Right ventricle myocardium superior (tissue), 1 donor: ENCODE results near the gene CDK2AP2. TPM values are rescaled to one million over a fixed set of nuclear protein-coding genes. Genes with fewer than 3 reads are reported as not detected.
"Not testable (repeated sequence)": the region's sequence is repeated elsewhere in the genome, so short reads cannot be mapped to it uniquely, and the experiment has no call there.

Source experiments
- ATAC-seq: fragments of 200-7000 bp; cut with Tn5 transposase; one replicate; pipeline ENCODE4 v1.9.1; 2020; ENCODE audit warnings: mild to moderate bottlenecking; ENCODE audit not compliant: poor library complexity
- DNase-seq: peaks from one replicate; pipeline ENCODE4 v3.0.0-alpha.2; 2020
- intact Hi-C: fragments of 100-400 bp; cut with DNase I; formaldehyde crosslinking; loops from one replicate; pipeline ENCODE4 v1.11.2; 2022
- total RNA-seq: library from RNA; stranded (reverse); fragmentation: NEBNext Ultra II Directional; extraction: Animal tissue kit (Norgen Biotek cat#: 25700); gene quantifications from one replicate; pipeline ENCODE4 v1.2.1, GENCODE V29; 2021
- donor health status: DM: no; HTN: yes; CAD: no; lungs with severe emphysema.

CDK2AP2 gene
- total RNA-seq, 1 donor from 2014 or later = 57.8 TPM

DNA sequence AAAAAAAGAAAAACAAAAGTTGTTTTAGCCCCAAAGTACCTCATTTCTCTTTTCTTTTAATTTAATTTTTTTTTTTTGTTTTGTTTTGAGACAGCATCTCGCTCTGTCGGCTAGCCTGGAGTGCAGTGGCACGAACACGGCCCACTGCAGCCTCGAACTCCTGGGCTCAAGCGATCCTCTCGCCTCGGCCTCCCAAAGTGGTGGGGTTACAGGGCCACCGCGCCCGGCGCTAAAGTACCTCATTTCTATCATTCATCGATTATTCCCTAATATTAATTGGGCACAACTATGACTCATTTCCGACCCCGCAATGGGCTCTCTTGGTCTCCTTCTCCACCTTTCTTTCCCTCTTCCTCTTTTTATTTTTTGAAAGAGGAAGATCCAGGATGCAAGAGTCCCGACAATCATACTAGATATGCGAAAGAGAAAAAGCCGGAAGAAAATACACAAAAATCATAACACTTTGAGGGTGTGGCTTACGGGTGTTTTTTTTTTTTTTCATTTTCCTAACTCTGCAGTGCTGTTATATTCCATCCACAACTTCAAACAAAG, 25.6 kb downstream of the CDK2AP2 start:
- ATAC-seq = no peak
- intact Hi-C loops = no loop called here
- no peak for DNase-seq

DNA sequence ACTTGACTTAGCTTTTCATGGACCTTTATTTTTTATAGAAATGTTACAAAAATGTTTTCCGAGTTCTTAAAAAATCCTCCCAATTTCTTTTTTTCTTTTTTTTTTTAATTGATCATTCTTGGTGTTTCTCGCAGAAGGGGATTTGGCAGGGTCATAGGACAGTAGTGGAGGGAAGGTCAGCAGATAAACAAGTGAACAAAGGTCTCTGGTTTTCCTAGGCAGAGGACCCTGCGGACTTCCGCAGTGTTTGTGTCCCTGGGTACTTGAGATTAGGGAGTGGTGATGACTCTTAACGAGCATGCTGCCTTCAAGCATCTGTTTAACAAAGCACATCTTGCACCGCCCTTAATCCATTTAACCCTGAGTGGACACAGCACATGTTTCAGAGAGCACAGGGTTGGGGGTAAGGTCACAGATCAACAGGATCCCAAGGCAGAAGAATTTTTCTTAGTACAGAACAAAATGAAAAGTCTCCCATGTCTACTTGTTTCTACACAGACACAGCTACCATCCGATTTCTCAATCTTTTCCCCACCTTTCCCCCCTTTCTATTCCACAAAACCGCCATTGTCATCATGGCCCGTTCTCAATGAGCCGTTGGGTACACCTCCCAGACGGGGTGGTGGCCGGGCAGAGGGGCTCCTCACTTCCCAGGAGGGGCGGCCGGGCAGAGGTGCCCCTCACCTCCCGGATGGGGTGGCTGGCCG, 30.5 kb downstream of the CDK2AP2 start:
- intact Hi-C loops, ATAC-seq, DNase-seq: not testable (repeated sequence)

DNA sequence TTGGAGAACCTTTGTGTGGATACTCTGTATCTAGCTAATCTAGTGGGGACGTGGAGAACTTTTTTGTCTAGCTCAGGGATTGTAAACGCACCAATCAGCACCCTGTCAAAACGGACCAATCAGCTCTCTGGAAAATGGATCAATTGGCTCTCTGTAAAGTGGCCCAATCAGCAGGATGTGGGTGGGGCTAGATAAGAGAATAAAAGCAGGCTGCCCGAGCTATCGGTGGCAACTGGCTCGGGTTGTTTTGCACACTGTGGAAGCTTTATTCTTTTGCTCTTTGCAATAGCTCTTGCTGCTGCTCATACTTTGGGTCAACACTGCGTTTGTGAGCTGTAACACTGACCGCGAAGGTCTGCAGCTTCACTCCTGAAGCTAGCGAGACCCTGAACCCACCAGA, 31.3 kb downstream of the CDK2AP2 start:
- ATAC-seq, DNase-seq, intact Hi-C loops: not testable (repeated sequence)

DNA sequence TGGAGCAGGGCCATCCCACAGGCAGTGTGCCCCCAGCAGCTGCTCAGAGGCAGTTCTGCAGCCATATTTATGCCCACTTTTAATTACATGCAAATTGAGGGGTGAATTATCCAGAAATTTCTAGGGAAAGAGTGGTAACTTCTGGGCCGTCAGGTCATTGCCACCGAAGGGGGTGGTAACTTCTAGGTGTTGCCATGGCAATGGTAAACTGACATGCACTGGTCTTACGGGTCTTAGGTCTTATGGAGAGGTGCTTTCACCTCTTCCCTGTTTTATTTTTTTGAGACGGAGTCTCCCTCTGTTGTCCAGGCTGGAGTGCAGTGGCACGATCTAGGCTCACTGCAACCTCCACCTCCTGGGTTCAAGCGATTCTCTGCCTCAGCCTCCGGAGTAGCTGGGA, 35.1 kb downstream of the CDK2AP2 start:
- no peak for ATAC-seq
- intact Hi-C loops = no loop called here
- no peak for DNase-seq

DNA sequence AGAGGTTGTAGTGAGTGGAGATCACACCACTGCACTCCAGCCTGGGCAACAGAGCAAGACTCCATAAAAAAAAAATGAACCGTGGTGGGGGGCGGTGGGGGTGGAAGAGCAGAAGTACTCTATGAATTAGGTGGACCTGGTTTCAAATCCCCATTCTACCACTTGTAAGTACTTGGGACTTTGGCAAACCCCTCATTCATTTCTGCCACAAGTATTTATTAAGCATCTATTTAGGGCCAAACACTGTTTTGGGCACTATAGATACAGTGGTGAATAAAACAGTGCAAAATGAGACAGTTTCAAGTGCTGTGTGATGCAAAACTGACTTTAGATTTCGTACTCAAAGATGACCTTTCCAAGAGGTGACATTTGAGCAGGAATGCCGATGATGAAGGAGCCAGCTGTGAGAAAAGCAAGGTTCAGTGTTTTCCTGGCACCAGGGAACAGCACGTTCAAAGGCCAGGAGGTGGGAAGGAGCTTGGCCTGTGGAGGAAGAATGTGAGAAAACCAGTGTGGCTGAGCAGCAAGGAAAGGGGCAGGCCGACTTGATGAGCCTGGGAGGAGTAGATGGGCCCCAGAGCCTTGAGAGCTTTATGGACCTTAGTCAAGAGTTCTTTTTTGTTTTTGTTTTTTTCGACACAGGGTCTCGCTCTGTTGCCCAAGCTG, 37.5 kb downstream of the CDK2AP2 start:
- no peak for ATAC-seq
- intact Hi-C loops = no loop called here

DNA sequence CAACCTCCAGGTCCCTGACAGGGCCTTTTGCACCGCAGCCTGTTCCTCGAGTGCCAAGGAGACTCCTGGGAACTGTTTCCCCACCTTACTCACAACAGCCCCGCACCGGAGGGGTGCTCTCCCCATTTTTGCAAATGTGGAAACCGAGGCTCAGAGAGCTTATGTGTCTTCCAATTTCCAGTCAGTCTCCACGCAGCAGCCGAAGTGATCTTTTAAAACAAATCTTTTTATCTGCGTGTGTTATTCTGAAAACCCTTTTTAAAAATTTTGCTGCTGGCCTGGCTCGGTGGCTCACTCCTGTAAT, 38.5 kb downstream of the CDK2AP2 start:
- no peak for ATAC-seq
- intact Hi-C loops = loop anchor here (2.0 to 5.0 kb wide), 2 partner anchors 38 to 69 kb away; partner anchors contain the start of genes CDK2AP2, PITPNM1 and PPP1CA
- peak; percentile 34 for DNase-seq

More for the DNA sequence above, 37.5 kb downstream of the CDK2AP2 start:
- no peak for DNase-seq

DNA sequence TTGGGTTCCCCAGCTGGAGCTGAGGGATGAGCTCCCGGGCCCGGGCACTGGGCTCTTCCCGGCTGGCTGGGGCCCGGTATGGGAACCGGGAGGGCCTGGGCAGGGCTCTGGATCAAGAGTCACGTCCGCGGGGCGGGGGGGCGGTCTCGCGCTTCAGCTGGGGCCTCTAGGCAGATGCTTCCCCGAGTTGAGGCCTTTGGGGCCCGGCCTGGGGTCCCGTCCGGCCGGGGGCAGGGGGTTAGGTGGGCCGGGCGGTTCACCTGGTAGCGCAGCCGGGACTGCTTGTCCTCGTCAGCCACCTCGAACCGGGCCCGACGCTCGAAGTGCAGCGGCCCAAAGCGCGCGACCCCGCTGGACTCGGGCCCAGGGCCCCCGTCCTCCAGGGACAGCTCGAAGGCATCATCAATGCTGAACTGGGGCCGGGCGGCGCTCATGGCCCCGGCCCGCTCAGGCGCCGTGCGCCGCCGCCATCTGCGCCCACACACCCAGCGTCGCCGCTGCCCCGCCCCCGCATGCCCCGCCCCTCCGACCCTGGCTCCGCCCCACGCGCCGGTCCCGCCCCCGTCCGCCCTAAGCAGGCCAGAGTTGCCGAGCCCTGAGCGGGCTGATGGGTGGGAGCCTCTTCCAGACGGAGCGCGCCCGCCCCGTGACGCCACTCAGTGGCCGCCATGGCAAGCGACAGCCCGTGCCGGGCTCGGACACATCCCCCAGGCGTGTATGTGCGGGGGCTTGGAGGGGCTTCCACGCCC, 39.0 kb downstream of the CDK2AP2 start, which contains the start of gene TMEM134:
TSS of gene TMEM134 (minus strand) at position 493 of the 749 bp plus-strand sequence. CDS start at position 434, 59 bp downstream.
- DNase-seq (peak; percentile 97), ATAC-seq (peak; percentile 95)
- intact Hi-C loops = loop anchor here (2.0 to 5.0 kb wide), 2 partner anchors 38 to 68 kb away; partner anchors contain the start of genes CDK2AP2, PITPNM1 and PPP1CA

DNA sequence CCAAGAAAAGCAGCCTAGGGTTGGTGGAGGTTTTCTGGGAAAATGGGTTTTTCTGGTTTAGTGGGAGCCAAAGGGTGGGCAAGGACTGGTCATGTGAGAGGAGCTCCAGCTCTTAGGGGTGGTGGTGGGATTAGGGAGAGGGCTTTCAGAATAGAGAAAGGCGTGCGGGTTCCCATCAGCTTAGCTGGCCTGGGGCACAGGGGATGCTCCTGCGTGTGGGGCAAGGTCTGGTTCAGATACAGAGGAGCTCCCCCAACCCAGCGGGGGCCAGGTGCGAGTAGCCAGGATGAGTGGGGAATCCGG, 39.6 kb downstream of the CDK2AP2 start:
- ATAC-seq (no peak), DNase-seq (no peak)
- intact Hi-C loops = loop anchor here (2.0 to 5.0 kb wide), 2 partner anchors 39 to 68 kb away; partner anchors contain the start of genes CDK2AP2, PITPNM1 and PPP1CA

DNA sequence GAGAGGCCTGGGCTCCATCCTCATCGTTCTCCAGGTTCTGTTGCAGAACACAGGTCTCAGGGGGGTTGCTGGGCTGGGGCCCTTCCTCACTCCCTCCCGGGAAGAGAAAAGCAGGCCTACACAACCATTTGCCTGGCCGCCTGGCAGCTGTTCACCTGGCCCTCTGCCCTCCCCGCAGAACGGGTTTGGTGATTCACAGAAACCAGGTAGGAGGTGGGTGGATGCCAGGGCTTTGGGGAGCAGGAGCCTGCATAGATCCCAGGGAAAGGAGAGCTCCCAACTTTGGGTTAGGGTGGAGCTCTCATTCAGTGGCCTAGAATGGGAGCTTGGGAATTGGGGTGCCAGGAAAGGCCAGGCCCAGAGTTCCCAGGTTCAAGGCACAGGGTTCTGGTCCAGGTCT, 39.9 kb downstream of the CDK2AP2 start:
- intact Hi-C loops = loop anchor here (2.0 to 5.0 kb wide), 2 partner anchors 39 to 67 kb away; partner anchors contain the start of genes CDK2AP2, PITPNM1 and PPP1CA
- DNase-seq (peak; percentile 43), ATAC-seq (no peak)

DNA sequence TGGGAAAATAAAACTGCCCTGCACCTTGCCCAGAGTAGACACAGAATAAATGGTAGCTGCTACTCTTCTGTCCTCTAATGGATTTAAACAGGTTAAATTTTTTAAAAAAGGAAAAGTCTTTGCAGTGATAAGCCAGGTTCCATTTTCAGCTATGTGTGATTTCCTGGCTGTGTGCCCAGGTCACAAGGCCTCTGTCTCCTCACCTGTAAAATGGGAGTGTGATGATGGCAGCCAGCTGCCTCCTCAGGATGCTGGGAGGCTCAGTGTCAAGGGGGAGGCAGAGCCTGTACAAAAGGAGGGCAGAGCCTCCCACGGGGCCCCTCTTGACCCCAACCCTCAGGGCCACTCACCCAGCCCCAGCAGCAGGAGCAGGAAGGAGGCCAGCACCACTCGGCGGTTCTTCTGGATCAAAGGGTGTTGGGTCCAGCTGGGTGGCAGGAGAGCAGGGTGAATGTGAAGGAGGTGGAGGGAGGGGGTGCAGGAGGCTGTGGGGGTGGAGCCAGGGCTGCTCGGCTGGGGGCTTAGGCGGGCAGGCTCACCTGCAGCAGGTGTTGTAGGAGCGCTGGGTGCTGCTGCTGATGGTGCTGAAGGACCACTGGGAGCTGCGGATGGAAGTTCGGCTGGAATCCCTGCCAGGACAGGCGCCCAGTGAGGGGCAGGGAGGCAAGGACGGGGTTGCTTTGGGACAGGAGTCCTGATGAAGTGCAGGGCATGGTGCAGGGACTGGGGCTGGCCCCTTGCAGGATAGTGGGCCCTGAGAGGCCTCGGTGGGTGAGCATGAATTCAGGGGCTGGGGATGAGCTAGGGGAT, 40.8 kb downstream of the CDK2AP2 start:
- intact Hi-C loops = loop anchor here (5.0 kb wide), 1 partner anchor 40 kb away; the partner anchor contains the start of genes CDK2AP2 and PITPNM1
- peak; percentile 36 for DNase-seq
- ATAC-seq = no peak

DNA sequence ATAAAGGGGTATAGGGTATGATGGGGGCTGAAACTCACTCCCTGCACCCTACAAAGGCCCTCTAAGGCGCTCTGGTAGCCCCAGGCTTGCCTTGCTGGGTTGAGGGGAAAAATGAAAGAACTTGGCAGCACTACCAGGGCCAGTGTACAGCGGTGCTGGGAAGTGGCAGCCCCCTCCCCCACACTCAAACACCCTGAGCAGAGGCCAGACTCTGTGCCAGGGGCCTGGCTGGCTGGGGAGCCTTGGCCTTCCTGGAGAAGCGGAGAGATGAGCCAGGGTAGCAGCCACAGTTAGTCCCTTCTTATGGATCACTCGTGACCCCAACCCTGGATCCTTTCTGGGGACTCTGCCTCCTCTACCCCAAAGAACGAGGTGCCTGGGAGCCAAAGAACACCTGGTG, 41.6 kb downstream of the CDK2AP2 start:
- DNase-seq = peak; percentile 24

DNA sequence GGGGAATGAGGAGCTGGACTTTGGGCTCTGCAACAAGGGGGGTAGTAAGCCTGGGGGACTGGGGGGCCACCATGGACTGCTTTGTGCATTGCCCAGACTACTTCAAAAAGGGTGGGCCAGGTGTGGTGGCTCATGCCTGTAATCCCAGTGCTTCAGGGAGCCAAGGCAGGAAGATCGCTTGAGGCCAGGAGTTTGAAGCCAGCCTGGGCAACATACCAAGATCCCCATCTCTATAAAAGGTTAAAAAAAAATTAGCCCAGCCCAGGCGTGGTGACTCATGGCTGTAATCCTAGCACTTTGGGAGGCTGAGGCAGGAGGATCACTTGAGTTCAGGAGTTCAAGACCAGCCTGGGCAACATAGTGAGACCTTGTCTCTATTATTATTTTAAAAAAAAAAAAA, 42.4 kb downstream of the CDK2AP2 start:
- peak; percentile 4 for DNase-seq
- not testable (repeated sequence) for ATAC-seq
- intact Hi-C loops = loop anchor here (5.0 kb wide), 1 partner anchor 42 kb away; the partner anchor contains the start of genes CDK2AP2 and PITPNM1

More for the DNA sequence above, 41.6 kb downstream of the CDK2AP2 start:
- intact Hi-C loops = loop anchor here (5.0 kb wide), 1 partner anchor 41 kb away; the partner anchor contains the start of genes CDK2AP2 and PITPNM1
- no peak for ATAC-seq

DNA sequence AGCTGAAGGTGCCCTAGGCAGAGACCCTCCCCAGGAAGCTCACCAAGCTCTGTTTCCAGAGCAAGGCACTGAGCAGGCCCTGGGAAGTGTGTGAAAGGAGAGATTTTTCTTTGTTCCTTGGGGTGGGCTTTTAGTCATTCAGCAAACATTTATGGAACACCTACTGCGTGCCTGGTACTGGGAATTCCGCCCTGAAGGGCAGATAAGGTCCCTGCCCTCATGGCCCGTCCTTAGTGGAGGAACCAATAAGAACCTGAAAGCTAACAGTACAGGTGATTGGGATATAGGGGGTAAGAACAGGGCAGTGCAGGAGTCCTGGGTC, 42.8 kb downstream of the CDK2AP2 start:
- intact Hi-C loops = loop anchor here (5.0 kb wide), 1 partner anchor 42 kb away; the partner anchor contains the start of genes CDK2AP2 and PITPNM1
- ATAC-seq (no peak), DNase-seq (no peak)

DNA sequence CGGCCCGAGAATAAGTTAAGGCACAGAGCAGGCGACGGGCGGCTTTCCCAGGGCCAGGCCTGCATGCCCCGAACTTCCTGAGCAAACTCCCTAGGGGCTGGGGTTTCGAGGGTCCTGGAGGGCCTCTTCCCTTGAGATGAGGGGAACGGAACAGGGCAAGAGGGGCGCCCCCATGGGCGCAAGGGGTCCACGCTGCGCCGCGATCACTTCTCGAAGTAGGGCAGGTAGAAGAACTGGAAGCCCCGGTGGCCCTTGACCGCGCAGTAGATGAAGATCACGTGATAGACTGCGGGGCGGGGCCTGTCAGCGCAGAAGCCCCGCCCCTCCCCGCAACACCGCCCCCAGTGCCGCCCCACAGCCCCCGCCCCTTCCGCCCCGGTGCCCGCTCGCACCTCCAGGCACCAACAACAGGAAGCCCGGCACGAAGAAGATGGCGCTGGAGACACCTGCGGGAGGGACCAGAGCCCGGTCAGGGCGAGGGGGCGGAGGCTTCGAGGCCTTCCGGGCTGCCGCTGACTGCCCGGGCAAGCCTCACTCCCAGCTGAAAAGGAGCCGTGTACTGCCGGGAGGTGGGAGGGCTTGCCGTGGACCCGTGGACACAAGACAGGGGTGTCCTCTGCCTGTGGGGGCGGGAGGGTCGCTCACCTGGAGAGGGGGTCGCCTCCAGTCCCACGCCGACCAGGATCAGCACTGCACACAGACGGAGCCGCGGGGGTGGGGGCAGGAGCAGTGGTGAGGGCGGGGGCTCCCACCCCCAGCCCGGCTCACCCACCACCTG, 43.4 kb downstream of the CDK2AP2 start:
- intact Hi-C loops = loop anchor here (5.0 kb wide), 1 partner anchor 43 kb away; the partner anchor contains the start of genes CDK2AP2 and PITPNM1
- DNase-seq (peak; percentile 91), ATAC-seq (peak; percentile 75)

DNA sequence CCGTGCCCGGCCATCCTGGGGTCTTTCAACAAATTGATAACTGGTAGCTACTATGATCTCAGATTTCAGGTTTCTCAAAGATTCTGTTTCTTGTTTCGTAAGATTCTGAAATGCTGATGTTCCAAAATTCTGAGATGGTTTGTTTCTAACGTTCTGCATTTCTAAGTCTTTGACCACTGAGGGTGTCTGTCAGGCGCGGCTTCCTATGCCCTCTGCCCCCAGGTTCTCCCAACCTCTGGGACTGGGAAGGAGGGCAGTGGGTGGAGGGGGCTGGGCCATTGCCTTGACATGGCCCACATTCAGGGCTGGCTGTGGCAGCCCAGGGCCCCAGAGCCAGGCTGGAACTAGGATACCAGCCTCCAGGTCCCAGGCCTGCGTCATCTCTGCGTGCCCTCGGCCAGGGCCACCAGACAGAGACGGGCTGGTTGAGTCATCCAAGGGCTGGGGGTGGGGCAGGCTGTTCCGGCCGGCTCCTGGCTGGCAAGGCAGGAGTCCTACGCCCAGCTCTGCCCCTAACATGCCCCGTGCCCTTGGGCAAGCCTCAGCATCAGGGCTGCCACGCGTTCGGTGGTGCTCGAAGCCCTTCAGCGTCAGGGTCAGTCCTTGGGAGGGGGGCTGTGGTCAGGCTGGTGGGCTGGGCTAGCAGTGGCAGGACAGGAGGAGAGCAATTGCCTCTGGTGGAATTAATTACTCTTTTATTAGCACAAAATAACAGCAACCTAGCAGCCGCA, 44.1 kb downstream of the CDK2AP2 start:
- ATAC-seq (peak; percentile 28), DNase-seq (peak; percentile 77)
- intact Hi-C loops = no loop called here

DNA sequence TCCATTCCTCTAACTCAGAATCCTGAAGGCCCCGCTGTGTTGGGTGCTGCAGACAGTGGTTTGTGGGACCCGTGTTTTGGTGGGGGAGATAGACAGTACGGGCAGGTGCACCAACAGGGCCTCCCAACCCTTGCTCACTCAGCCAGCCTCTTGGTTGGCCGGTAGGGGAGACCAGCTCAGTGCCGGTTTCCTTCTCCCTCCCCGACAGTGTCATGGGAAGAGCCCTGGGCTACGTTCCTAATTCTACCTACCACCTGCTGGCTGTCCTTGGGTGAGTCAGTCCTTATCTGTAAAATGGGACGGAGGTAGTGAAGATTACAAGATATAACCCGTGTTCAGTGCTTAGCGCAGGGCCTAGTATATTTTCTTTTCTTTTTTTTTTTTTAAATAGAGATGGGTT, 44.8 kb downstream of the CDK2AP2 start:
- ATAC-seq (no peak), DNase-seq (peak; percentile 20)
- intact Hi-C loops = no loop called here

DNA sequence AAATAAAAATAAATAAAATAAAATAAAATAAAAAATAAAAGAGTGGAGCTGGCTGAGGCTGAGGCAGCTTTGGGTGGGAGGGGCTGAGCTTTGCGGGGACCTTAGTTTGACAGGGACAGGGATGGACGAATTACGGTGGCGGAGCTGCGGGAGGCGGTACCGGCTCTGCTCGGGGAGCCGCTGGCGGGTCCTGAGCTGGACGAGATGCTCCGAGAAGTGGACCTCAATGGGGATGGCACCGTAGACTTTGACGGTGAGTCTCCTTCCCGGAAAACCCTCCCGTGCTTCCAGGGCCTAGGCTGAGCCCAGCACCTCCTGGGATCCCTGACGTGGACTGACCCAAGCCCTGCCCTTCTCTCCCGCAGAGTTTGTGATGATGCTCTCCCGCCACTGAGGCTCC, 49.7 kb downstream of the CDK2AP2 start:
- ATAC-seq (no peak), DNase-seq (peak; percentile 30)
- intact Hi-C loops = no loop called here
